Caco-2 (cell line): ENCODE measurements around the gene ST3GAL2. TPM values are rescaled to one million over a fixed set of nuclear protein-coding genes. Genes with fewer than 3 reads are reported as not detected.

Experiments
- BruUV-seq: library from RNA; stranded (reverse); fragments of 400-500 nt; replicated peaks from 2 replicates; lab custom pipeline; 2021; lab: Mats Ljungman, UMichigan
- CTCF ChIA-PET: fragments of 300-600 bp; sonication (Branson Sonifier 250); formaldehyde crosslinking; loops from one replicate; lab custom pipeline; 2022; ENCODE audit warnings: antibody characterized with exemption; lab: Charles Lee
- POLR2A ChIA-PET: fragments of 300-600 bp; sonication (Branson Sonifier 250); formaldehyde crosslinking; loops from one replicate; lab custom pipeline; 2022; ENCODE audit warnings: antibody characterized with exemption; lab: Charles Lee
- DNase-seq, 2 experiments: peaks; one replicate each; pipeline versions ENCODE4 v3.0.0 to v3.0.0-alpha.2; 2020 to 2022
- H3K27me3 ChIP-seq: replicated peaks from 2 replicates; pipeline ENCODE4 v1.6.0; 2011; ENCODE audit warnings: low read length; ENCODE audit not compliant: control insufficient read depth, insufficient read depth
- H3K36me3 ChIP-seq: 2 replicates; pipeline ENCODE4 v1.5.1; 2011; ENCODE audit warnings: low read length; ENCODE audit not compliant: control insufficient read depth, insufficient read depth
- H3K4me1 ChIP-seq: fragments of 250-450 bp; sonication (Bioruptor Pico); 2 replicates; pipeline ENCODE4 v1.5.1; 2020; ENCODE audit warnings: mild to moderate bottlenecking
- H3K4me3 ChIP-seq: 2 replicates; pipeline ENCODE4 v1.5.1; 2011; ENCODE audit warnings: low read depth, mild to moderate bottlenecking, control low read depth, low read length
- H3K9me3 ChIP-seq: fragments of 250-450 bp; sonication (Bioruptor Pico); 2 replicates; pipeline ENCODE4 v1.5.1; 2020; ENCODE audit warnings: mild to moderate bottlenecking, moderate library complexity
- H3K27ac Mint-ChIP-seq: one replicate; pipeline ENCODE4 v1.8.0; 2022; ENCODE audit warnings: mixed read lengths; ENCODE audit not compliant: unreplicated experiment
- H3K27me3 Mint-ChIP-seq: one replicate; pipeline ENCODE4 v1.8.0; 2022; ENCODE audit warnings: mixed read lengths; ENCODE audit not compliant: insufficient read depth, unreplicated experiment
- H3K36me3 Mint-ChIP-seq: one replicate; pipeline ENCODE4 v1.8.0; 2022; ENCODE audit warnings: mild to moderate bottlenecking, mixed read lengths; ENCODE audit not compliant: insufficient read depth, unreplicated experiment
- H3K4me1 Mint-ChIP-seq: one replicate; pipeline ENCODE4 v1.8.0; 2022; ENCODE audit warnings: low read depth, mixed read lengths; ENCODE audit not compliant: unreplicated experiment
- H3K4me3 Mint-ChIP-seq: one replicate; pipeline ENCODE4 v1.8.0; 2022; ENCODE audit warnings: mild to moderate bottlenecking, moderate library complexity, mixed read lengths; ENCODE audit not compliant: unreplicated experiment
- H3K9me3 Mint-ChIP-seq: one replicate; pipeline ENCODE4 v1.8.0; 2022; ENCODE audit warnings: mixed read lengths; ENCODE audit not compliant: unreplicated experiment
- intact Hi-C: fragments of 100-400 bp; cut with micrococcal nuclease; formaldehyde crosslinking; loops from one replicate; pipeline ENCODE4 v1.10.0; 2022; ENCODE audit not compliant: unreplicated experiment
- total RNA-seq: library from RNA; stranded (reverse); gene quantifications from 2 replicates; pipeline ENCODE4 v1.2.3, GENCODE V29; 2022
- TF ChIP-seq, protein P1 (sequence below), 2 experiments: fragments of 200-600 bp in 1 of 2; IDR thresholded peaks; 1 replicate in 1 of 2; 2 replicates in 1 of 2; pipeline versions ENCODE4 v1.5.1 to v1.8.0; 2011 to 2022; ENCODE audit warnings: antibody characterized with exemption in 1 of 2, control low read depth in 1 of 2, inconsistent platforms in 1 of 2, low read depth in 1 of 2, low read length in 1 of 2, mild to moderate bottlenecking in 1 of 2, moderate library complexity in 1 of 2; ENCODE audit not compliant: insufficient read depth in 1 of 2, severe bottlenecking in 1 of 2, unreplicated experiment in 1 of 2

The ST3GAL2 gene
- total RNA-seq, 1 experiment from 2014 or later: 31.1 TPM

DNA sequence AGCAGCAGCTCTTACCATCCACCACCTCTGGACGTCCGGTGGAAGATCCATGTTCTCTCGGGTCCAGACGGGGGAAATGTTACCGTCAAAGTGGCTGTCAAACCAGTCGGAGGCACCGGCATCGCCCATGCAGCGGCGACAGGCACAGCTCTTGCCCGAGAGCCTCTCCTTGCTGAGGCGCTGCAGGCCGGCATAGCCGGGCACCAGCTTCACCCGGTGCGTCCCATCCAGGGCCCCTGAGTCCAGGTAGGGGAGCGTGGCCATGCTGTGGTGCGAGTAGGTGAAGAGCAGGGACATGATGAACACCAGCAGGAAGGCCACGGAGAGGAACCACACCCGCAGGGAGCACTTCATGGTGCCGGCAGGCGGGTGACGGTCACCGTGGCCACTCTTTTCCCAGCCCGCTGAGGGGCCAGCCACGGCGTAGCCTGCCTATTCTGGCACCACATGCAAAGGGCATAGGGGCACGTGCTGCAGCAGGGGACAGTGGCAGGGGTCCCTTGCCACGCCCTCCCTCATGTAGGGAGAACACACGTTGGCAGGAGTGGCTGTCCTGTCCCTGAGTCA is 40.6 kb downstream of the ST3GAL2 start:
- H3K27me3 Mint-ChIP-seq: no peaks in the 10 kb centered on the region
- H3K36me3 ChIP-seq: peaks cover 7% of the 10 kb centered on the region
- H3K36me3 Mint-ChIP-seq: peaks cover 48% of the 10 kb centered on the region
- no peaks in the 10 kb centered on the region for H3K9me3 Mint-ChIP-seq
- H3K4me3 ChIP-seq: no peak overlapping the region
- no peaks in the 10 kb centered on the region for H3K27me3 ChIP-seq
- CTCF ChIA-PET: no interaction called here
- no peak for DNase-seq
- TF ChIP-seq, protein P1, sequence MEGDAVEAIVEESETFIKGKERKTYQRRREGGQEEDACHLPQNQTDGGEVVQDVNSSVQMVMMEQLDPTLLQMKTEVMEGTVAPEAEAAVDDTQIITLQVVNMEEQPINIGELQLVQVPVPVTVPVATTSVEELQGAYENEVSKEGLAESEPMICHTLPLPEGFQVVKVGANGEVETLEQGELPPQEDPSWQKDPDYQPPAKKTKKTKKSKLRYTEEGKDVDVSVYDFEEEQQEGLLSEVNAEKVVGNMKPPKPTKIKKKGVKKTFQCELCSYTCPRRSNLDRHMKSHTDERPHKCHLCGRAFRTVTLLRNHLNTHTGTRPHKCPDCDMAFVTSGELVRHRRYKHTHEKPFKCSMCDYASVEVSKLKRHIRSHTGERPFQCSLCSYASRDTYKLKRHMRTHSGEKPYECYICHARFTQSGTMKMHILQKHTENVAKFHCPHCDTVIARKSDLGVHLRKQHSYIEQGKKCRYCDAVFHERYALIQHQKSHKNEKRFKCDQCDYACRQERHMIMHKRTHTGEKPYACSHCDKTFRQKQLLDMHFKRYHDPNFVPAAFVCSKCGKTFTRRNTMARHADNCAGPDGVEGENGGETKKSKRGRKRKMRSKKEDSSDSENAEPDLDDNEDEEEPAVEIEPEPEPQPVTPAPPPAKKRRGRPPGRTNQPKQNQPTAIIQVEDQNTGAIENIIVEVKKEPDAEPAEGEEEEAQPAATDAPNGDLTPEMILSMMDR (IDR thresholded peaks at IDR 0.05; ENCODE audit: insufficient read depth in 1 of 2, low read depth in 1 of 2, low read length in 1 of 2, severe bottlenecking in 1 of 2, unreplicated experiment in 1 of 2): no peak
- intact Hi-C loops: no loop called here
- H3K27ac Mint-ChIP-seq: no peak overlapping the region
- POLR2A ChIA-PET: interaction anchor here (1.4 kb wide), 1 partner anchor 17 kb away, joined by 4 read pairs; no protein-coding TSS in a partner anchor
- H3K4me1 ChIP-seq: peaks cover 13% of the 10 kb centered on the region
- no TSS peak for BruUV-seq
- H3K9me3 ChIP-seq: no peaks in the 10 kb centered on the region
- H3K4me1 Mint-ChIP-seq: peaks cover 19% of the 10 kb centered on the region
- no peak overlapping the region for H3K4me3 Mint-ChIP-seq

DNA sequence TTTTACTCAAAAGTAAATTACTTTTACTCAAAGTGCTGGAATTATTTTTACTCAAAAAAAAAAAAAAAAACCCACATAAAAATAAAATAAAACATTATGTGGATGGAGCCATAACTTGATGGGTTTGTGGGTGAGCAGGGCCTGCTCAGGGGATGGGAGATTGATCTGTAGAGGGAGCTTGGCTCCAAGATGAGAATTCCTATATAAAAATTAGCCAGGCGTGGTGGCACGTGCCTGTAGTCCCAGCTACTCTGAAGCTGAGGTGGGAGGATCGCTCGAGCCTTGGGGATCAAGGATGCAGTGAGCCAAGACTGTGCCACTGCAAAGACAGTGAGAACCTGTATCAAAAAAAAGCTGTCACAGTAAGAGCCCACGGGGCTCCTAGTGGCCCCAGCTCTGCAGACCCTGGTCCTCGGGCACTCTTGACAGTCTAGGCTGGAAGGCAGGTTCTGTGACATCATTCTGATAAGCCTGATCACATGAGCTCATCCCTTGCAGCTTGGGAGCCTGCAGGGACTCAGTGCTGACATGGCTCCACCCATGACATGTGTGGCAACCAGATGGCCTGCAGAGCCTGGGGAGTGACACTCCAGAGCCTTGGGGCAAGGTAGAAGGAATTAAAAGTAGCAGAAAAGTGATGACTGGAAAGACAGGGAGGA is 42.5 kb downstream of the ST3GAL2 start:
- H3K27ac Mint-ChIP-seq: no peak overlapping the region
- no peak overlapping the region for H3K4me3 Mint-ChIP-seq
- ChIA-PET POLR2A (interaction anchor here (0.6 to 1.5 kb wide), 3 partner anchors 32 to 58 kb away, joined by 3 to 16 read pairs (median 6); no protein-coding TSS in a partner anchor), CTCF (interaction anchor here (0.6 to 1.4 kb wide), 8 partner anchors 15 to 90 kb away, joined by 3 to 10 read pairs (median 3); partner anchors contain the start of gene FCSK)
- Histone ChIP-seq H3K27me3 (no peaks in the 10 kb centered on the region), H3K4me3 (no peak overlapping the region), H3K36me3 (peaks cover 8% of the 10 kb centered on the region), H3K4me1 (peaks cover 13% of the 10 kb centered on the region), H3K9me3 (no peaks in the 10 kb centered on the region)
- H3K27me3 Mint-ChIP-seq: no peaks in the 10 kb centered on the region
- no peaks in the 10 kb centered on the region for H3K9me3 Mint-ChIP-seq
- peak; percentile 68 to 79 for DNase-seq
- TF ChIP-seq, protein P1 (IDR thresholded peaks at IDR 0.05; ENCODE audit: insufficient read depth in 1 of 2, low read depth in 1 of 2, low read length in 1 of 2, severe bottlenecking in 1 of 2, unreplicated experiment in 1 of 2): no peak
- BruUV-seq: no TSS peak
- H3K36me3 Mint-ChIP-seq: peaks cover 47% of the 10 kb centered on the region
- intact Hi-C loops: no loop called here
- H3K4me1 Mint-ChIP-seq: peaks cover 7% of the 10 kb centered on the region

DNA sequence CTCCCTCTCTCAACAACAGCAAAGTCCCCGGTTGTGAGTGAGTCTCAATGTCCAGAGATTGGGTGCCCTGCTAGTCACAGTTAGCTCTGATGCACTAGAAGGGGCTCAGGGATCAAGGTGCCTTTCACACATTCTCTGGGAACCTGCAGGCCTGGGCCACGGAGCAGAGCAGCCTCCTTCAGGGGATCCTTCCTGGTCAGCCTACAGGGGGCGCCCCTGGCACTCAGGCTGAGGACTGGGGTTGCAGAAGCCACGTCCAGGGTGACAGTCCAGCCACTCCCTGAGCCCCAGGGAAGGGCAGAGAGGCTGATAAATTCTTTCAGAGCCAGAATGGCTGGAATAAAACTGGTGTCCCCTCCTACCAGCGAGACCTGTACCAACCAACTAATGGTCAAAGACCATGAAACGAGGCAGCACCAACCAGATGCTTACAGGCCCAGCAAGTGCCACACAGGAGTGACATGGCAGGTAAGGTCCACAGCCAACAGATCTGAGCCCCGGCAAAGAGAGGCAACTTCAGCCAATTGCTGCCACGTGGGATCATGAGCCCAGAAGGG is 43.5 kb downstream of the ST3GAL2 start:
- CTCF ChIA-PET: interaction anchor here (1.1 to 1.7 kb wide), 3 partner anchors 59 to 81 kb away, joined by 3 to 4 read pairs (median 4); partner anchors contain the start of gene FCSK
- no peaks in the 10 kb centered on the region for H3K9me3 ChIP-seq
- peaks cover 7% of the 10 kb centered on the region for H3K4me1 Mint-ChIP-seq
- no peak overlapping the region for H3K27ac Mint-ChIP-seq
- TF ChIP-seq, protein P1 (IDR thresholded peaks at IDR 0.05; ENCODE audit: insufficient read depth in 1 of 2, low read depth in 1 of 2, low read length in 1 of 2, severe bottlenecking in 1 of 2, unreplicated experiment in 1 of 2): peak; percentile 92 to 95
- BruUV-seq: no TSS peak
- peak; percentile 87 to 90 for DNase-seq
- H3K27me3 ChIP-seq: no peaks in the 10 kb centered on the region
- no peaks in the 10 kb centered on the region for H3K9me3 Mint-ChIP-seq
- no peaks in the 10 kb centered on the region for H3K27me3 Mint-ChIP-seq
- intact Hi-C loops: loop anchor here (1.0 to 2.0 kb wide), 3 partner anchors 33 to 76 kb away; partner anchors contain the start of gene ST3GAL2
- H3K4me3 Mint-ChIP-seq: no peak overlapping the region
- no peak overlapping the region for H3K4me3 ChIP-seq
- POLR2A ChIA-PET: interaction anchor here (1.0 to 1.5 kb wide), 2 partner anchors 33 to 58 kb away, joined by 4 to 16 read pairs; no protein-coding TSS in a partner anchor
- peaks cover 45% of the 10 kb centered on the region for H3K36me3 Mint-ChIP-seq
- H3K4me1 ChIP-seq: peaks cover 20% of the 10 kb centered on the region
- H3K36me3 ChIP-seq: peaks cover 5% of the 10 kb centered on the region
